Measurements from ENCODE around the gene TNFSF13B. TPM values are rescaled to one million over a fixed set of nuclear protein-coding genes. Genes with fewer than 3 reads are reported as not detected.
A peak's percentile ranks its signal among the peaks of the same experiment; 100 is the strongest.
"Not testable (repeated sequence)": the region's sequence is repeated elsewhere in the genome, so short reads cannot be mapped to it uniquely, and the experiment has no call there.

The TNFSF13B gene
- total RNA-seq, 1 experiment from 2014 or later = not detected

- DNase-seq (ENCODE audit: low spot score) = no peak
Observed at GRCh38 chr13:108281901-108282300, 12.4 kb downstream of the TNFSF13B start.

GRCh38 chr13:108283110-108283509, 13.6 kb downstream of the TNFSF13B start:
- DNase-seq (ENCODE audit: low spot score) = no peak

- DNase-seq (ENCODE audit: low spot score) = no peak
Observed at GRCh38 chr13:108288741-108289140, 19.2 kb downstream of the TNFSF13B start.

GRCh38 chr13:108289819-108290218, 20.3 kb downstream of the TNFSF13B start:
- no peak for DNase-seq (ENCODE audit: low spot score)

GRCh38 chr13:108297114-108297513, 27.6 kb downstream of the TNFSF13B start:
- no peak for DNase-seq (ENCODE audit: low spot score)

DNA sequence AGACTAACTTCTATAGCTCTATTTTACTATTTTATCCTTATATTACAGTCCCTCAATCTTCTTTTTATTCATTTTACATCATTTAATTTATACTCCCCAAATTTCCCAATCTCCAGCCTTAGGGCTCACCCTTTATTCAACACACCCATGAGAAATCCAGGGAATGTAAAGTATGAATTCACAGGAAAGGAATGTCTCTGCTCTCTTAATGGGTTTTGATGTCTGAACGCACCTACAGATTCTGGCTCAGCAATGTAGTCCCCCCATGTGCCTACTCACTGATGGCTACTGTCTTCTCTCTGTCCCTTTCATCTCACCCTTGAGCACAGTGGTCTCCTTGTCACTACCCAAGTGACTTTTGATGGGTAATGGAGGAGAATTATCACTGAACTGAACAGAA, 32.8 kb downstream of the TNFSF13B start:
- no peak for DNase-seq (ENCODE audit: low spot score)

DNA sequence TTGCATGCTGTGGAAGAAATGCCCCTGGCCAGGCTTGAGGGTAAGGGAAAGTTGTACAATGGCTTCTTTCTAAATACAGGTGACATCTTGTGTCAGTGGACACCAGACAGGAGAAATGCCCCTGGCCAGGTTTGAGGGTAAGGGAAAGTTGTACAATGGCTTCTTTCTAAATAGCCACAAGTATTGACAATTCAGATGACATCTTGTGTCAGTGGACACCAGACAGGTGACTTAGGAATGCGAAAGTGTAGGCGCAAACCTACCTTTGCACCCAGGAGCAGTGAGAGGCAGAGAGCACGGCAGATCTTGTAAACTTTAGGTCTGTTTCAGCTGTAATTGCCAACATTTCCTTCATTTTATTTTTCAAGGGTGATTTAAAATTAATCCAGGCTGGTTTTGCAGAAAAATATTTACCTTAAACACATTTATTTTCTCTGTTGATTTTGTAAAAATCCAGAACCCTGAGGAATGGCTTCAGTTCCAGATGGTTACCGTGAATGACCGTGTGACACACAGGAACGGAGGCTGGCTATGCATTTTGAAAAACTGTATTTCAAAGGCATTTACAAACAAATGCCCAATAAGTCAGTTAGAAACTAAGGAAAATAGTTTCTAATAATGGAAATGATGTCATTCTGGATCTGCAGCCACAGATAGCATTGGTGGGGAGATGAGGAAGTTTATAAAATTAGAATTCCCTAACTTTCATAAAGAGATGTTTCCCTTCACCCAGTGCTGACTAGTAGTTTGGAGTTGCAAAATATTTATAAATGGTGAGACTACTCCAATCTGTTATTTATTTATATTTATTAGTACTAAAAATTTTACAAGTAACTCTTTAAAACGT, 34.9 kb downstream of the TNFSF13B start:
- no peak for DNase-seq (ENCODE audit: low spot score)

- no peak for DNase-seq (ENCODE audit: low spot score)
Observed at GRCh38 chr13:108305655-108306054, 36.1 kb downstream of the TNFSF13B start.

- no peak for DNase-seq (ENCODE audit: low spot score)
Observed at GRCh38 chr13:108306860-108307259, 37.3 kb downstream of the TNFSF13B start.

- DNase-seq (ENCODE audit: low spot score) = not testable (repeated sequence)
Observed at GRCh38 chr13:108311596-108311995, 42.1 kb downstream of the TNFSF13B start.

- no peak for DNase-seq (ENCODE audit: low spot score)
Observed at GRCh38 chr13:108313382-108313781, 43.9 kb downstream of the TNFSF13B start.

DNA sequence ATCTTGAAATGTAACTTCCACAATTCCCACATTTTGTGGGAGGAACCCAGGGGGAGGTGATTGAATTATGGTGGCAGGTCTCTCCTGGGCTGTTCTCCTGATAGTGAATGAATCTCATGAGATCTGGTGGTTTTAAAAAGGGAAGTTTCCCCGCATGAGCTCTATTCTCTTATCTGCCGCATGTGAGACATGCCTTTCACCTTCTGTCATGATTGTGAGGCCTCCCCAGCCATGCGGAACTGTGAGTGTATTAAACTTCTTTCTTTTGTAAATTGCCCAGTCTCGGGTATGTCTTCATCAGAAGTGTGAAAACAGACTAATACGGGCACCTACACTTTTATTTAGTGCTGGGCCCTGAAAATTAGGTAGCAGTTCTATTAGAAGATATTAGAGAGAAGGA, 45.8 kb downstream of the TNFSF13B start:
- DNase-seq (ENCODE audit: low spot score) = no peak

DNA sequence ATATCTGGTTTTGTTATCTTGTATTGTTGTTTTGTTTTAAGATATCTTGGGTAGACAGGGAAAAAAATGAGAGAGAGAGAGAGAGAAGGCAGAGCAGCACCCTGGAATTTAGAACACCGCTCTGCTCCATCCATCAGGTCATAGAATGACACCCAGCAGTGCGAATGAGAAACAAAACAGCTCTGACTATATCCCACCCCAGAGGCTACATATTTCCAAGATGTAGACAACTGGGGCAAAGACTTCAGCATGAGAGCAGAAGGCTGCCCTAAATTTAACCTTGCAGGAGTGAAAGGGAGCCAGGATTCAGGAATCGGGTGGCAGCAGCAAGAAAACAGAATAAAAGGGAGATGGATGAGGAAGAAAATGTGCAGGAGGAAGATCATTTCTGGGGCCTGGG, 46.5 kb downstream of the TNFSF13B start:
- no peak for DNase-seq (ENCODE audit: low spot score)

- no peak for DNase-seq (ENCODE audit: low spot score)
Observed at GRCh38 chr13:108316413-108316812, 46.9 kb downstream of the TNFSF13B start.

DNA sequence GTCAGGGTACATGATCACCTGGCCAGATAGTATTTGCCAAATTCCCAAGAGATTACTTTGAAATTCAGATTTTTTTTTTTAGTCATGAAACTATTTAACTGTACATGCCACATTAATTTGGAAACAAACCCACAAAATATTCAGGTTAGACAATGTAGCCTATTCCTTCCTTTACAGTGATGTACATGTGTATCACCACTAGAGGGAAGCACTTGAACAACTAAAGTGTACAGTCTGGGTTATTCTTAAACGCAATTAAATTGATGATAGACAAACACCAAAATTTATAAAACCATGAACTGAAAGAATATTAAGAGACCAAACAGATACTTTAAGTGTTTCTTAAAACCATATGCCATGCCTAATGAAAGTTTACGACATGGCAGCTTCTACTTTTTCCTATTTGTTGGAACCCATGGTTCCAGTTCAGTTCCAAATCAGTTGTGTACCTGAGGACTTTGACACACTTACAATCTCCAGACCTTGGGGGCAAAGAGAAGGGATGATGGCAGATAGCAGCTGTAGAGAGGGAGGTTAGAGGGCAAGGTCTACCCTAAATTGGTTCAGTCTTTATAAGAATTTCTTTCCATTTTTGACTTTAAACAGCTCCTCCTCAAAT, 52.8 kb downstream of the TNFSF13B start:
- DNase-seq (ENCODE audit: low spot score) = peak; percentile 29

DNA sequence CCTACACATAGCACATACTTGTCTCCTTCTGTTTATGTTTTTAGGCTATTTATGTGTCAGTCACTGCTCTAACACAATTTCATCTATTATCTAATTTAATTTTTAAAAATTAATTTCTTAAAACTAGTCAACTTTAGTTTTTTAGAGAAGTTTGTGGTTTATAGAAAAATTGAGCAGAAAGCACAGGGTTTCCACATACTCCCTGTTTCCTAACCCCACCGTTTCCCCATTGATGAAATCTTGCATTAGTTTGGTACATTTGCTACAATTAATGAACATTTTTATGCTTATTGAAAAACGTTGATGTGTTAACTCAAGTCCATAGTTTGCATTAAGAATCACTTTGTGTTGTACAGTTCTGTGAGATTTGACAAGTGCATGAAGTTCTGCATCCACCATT, 53.5 kb downstream of the TNFSF13B start:
- DNase-seq (ENCODE audit: low spot score) = no peak

DNA sequence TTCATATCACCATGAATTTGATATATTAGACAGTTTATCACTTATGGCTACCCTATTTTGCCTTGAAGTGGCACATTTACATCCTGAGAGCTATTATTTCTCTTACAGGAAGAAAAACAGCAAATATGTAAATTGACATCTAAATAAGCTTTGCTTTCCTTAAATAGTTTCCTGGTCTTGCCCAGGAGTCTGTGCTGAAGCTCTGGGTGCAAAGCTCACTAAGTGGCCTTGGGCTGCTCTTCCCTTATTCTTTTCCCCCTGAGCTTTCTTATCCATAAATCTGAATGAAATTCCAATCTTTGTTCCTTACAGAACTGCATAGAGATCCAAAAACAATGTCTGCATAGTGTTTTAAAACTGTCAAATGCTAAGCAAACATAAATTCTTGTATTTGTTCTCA, 56.3 kb downstream of the TNFSF13B start:
- no peak for DNase-seq (ENCODE audit: low spot score)

DNA sequence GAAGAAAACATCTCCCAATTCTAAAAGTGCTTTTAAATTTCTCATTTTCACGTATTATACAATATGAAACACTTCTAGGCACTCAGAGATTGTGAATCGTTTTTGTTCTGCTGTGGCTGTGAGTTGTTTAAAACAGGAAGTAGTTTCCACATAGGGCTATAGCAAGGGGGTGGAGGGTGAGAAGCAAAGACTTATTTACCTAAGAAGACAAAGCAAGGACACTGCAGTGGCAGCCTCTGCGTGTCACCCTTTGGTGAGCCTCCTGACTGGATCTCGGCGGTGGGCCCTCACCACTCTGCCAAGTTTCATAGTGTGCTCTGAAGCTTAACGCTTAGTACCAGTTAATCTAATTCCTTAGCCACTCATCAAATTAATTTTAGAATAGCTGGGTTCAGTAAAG, 56.8 kb downstream of the TNFSF13B start:
- DNase-seq (ENCODE audit: low spot score) = no peak

- no peak for DNase-seq (ENCODE audit: low spot score)
Observed at GRCh38 chr13:108328848-108329247, 59.3 kb downstream of the TNFSF13B start.

GRCh38 chr13:108332791-108333190, 63.3 kb downstream of the TNFSF13B start:
- no peak for DNase-seq (ENCODE audit: low spot score)

DNA sequence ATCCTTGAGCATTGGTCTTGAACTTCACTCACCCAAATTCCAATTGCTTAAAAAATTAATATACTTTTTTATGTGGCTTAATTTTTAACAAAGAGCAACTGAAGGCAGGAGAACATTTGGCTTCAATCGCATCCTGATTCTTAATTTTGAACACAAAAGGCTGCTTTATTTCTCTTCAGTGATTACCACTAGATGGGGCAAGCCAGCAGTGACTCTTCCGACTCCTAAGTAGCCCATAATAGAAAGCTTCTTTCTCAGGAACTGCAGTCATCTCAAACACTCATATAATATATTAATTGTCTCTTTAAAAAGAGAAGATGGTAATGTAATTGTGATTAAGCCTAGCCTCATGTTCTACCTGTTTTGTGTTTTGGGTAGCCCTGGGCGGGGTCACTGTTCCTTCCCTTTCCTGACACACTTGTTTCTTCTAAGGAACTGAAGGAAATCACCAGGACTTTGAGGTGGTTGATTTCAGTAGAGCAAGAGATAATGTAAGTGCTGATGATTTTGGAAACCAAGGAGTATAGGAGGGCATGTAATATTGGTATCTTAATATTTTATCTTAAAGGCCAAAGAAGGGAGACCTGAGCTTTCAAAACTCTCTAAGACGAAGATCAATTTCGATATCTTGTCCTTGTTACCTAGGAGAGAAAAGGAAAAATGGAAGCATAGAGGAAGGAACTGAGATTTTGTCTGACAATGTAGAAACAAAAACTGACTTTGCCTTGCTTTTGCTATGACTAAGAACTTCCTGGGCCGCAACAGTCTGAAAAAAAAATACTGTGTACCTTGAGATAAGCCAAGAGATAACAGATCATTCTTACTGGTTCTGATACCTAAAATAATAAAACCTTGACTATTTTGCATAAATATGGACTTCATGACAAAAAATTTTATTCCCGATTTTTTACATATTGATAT, 73.1 kb downstream of the TNFSF13B start:
- peak; percentile 26 for DNase-seq (ENCODE audit: low spot score)

DNA sequence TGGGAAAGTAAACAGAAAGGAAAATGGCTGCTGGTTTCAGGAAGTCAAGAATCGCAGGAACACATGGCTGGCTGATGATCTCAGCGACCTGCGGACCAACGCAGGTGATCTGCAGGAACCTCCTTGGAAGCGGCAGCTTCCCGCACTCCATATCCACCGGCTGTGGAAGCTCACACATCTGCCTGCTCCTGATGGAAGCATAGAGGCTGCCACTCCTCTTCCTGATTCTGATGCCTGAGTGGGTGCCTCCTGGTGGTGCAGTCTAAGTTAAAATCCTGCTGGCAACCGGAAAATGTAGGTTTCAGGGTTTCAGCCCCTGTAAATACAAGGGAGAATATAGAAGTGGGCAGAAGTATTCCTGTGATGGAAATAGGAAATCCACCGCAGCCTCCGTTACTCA, 75.5 kb downstream of the TNFSF13B start:
- DNase-seq (ENCODE audit: low spot score) = no peak
